Erythroblast (primary cell): Measurements from ENCODE around the gene SDF2L1.

Source experiments
- GATA1 ChIP-seq: IDR thresholded peaks from 2 replicates; pipeline ENCODE4 v1.6.1; 2011; ENCODE audit warnings: low read depth, mild to moderate bottlenecking, control low read depth, low read length, moderate library complexity
- POLR2A ChIP-seq: IDR thresholded peaks from 2 replicates; pipeline ENCODE4 v1.6.1; 2011; ENCODE audit warnings: mild to moderate bottlenecking, low read length

GRCh38 chr22:21592422-21592821 lies 49.7 kb upstream of the SDF2L1 start:
- TF ChIP-seq POLR2A (no peak), GATA1 (no peak)
